ENCODE results near the gene FARP1. TPM values are rescaled to one million over a fixed set of nuclear protein-coding genes. Genes with fewer than 3 reads are reported as not detected.

FARP1 gene
- polyA plus RNA-seq = 10 to 100 TPM in 1 of 4 donors, 1 to 10 TPM in 2, under 1 TPM in 1; 0.89 to 23.4 (median 6.2) TPM
- long read RNA-seq, donor 1 = 0 reads
- long read RNA-seq, donor 2, full-length matches to known transcripts = 2 of 45 reads
- long read RNA-seq, donor 2, partial matches to known transcripts = 21 of 45 reads
- long read RNA-seq, donor 2, other reads (novel, unspliced or antisense) = 22 of 45 reads
- long read RNA-seq, donor 3, full-length matches to known transcripts = 1 of 135 reads
- long read RNA-seq, donor 3, partial matches to known transcripts = 125 of 135 reads
- long read RNA-seq, donor 3, other reads (novel, unspliced or antisense) = 9 of 135 reads
- long read RNA-seq, donor 4, full-length matches to known transcripts = 1 of 1 reads
- long read RNA-seq, donor 4, partial matches to known transcripts = 0 of 1 reads
- long read RNA-seq, donor 4, other reads (novel, unspliced or antisense) = 0 of 1 reads
- long read RNA-seq, donor 5 = 0 reads
- long read RNA-seq, donor 6, full-length matches to known transcripts = 4 of 4 reads
- long read RNA-seq, donor 6, partial matches to known transcripts = 0 of 4 reads
- long read RNA-seq, donor 6, other reads (novel, unspliced or antisense) = 0 of 4 reads
- long read RNA-seq, donor 7 = 0 reads
- long read RNA-seq, donor 8 = 0 reads
- long read RNA-seq, donor 9, partial matches to known transcripts = 0 of 2 reads
- long read RNA-seq, donor 9, other reads (novel, unspliced or antisense) = 0 of 2 reads
- long read RNA-seq, donor 10, full-length matches to known transcripts = 1 of 76 reads
- long read RNA-seq, donor 10, partial matches to known transcripts = 44 of 76 reads
- long read RNA-seq, donor 10, other reads (novel, unspliced or antisense) = 31 of 76 reads

- DNase-seq = peak; percentile 67 to 92
- peak within 1 kb of the TSS in 2 of 3 donors; percentile 39 to 70 for H3K27ac ChIP-seq (ENCODE audit: low read depth in 1 of 3, low read length in 2 of 3)
- H3K36me3 ChIP-seq (ENCODE audit: control insufficient read depth in 3 of 3, insufficient read depth in 2 of 3, low read depth in 1 of 3, low read length in 3 of 3) = no peaks in the 10 kb centered on the region
- 0 to 1% (median 1%) methylated on average over 45 to 98 of the region's 98 CpGs for WGBS, 3 donors
- no peaks in the 10 kb centered on the region for H3K9me3 ChIP-seq (ENCODE audit: control insufficient read depth in 2 of 2, insufficient read depth in 1 of 2, low read depth in 1 of 2, low read length in 1 of 2)
- peaks cover 0 to 12% (median 0%) of the 10 kb centered on the region in 3 donors for H3K4me1 ChIP-seq (ENCODE audit: control insufficient read depth in 3 of 3, insufficient read depth in 2 of 3, low read depth in 1 of 3, low read length in 2 of 3)
- no peak for FAIRE-seq
- H3K27me3 ChIP-seq (ENCODE audit: control insufficient read depth in 3 of 3, insufficient read depth in 3 of 3, low read length in 3 of 3) = peaks cover 0 to 11% (median 0%) of the 10 kb centered on the region in 3 donors
- peak within 1 kb of the TSS; percentile 62 to 71 (median 68) for H3K4me3 ChIP-seq (ENCODE audit: low read depth in 1 of 3, low read length in 3 of 3)
These were observed at the start of gene FARP1 for GRCh38 chr13:98142380-98143156. Gene FARP1 (plus strand): TSS chr13:98143094. CDS start chr13:98213243, 70,149 bp downstream.

- H3K4me3 ChIP-seq (ENCODE audit: low read depth in 1 of 3, low read length in 3 of 3) = no peak overlapping the region
- H3K36me3 ChIP-seq (ENCODE audit: control insufficient read depth in 3 of 3, insufficient read depth in 2 of 3, low read depth in 1 of 3, low read length in 3 of 3) = no peaks in the 10 kb centered on the region
- H3K9me3 ChIP-seq (ENCODE audit: control insufficient read depth in 2 of 2, insufficient read depth in 1 of 2, low read depth in 1 of 2, low read length in 1 of 2) = peaks cover 0 to 13% of the 10 kb centered on the region in 2 donors
- FAIRE-seq (no peak), DNase-seq (no peak)
- no peak overlapping the region for H3K27ac ChIP-seq (ENCODE audit: low read depth in 1 of 3, low read length in 2 of 3)
- 77 to 86% (median 77%) methylated on average over 6 of the region's 6 CpGs for WGBS, 3 donors
- no peaks in the 10 kb centered on the region for H3K27me3 ChIP-seq (ENCODE audit: control insufficient read depth in 3 of 3, insufficient read depth in 3 of 3, low read length in 3 of 3)
- H3K4me1 ChIP-seq (ENCODE audit: control insufficient read depth in 3 of 3, insufficient read depth in 2 of 3, low read depth in 1 of 3, low read length in 2 of 3) = no peaks in the 10 kb centered on the region
These were observed 48.1 kb upstream of the FARP1 start for GRCh38 chr13:98094678-98095266.

- no peak for FAIRE-seq
- H3K4me3 ChIP-seq (ENCODE audit: low read depth in 1 of 3, low read length in 3 of 3) = no peak overlapping the region
These were observed 46.8 kb upstream of the FARP1 start for GRCh38 chr13:98096059-98096458.

GRCh38 chr13:98097749-98098148 lies 45.1 kb upstream of the FARP1 start:
- FAIRE-seq (no peak), DNase-seq (no peak)
- Histone ChIP-seq H3K27ac (ENCODE audit: low read depth in 1 of 3, low read length in 2 of 3) (no peak overlapping the region), H3K9me3 (ENCODE audit: control insufficient read depth in 2 of 2, insufficient read depth in 1 of 2, low read depth in 1 of 2, low read length in 1 of 2) (peaks cover 0 to 9% of the 10 kb centered on the region in 2 donors), H3K36me3 (ENCODE audit: control insufficient read depth in 3 of 3, insufficient read depth in 2 of 3, low read depth in 1 of 3, low read length in 3 of 3) (no peaks in the 10 kb centered on the region), H3K27me3 (ENCODE audit: control insufficient read depth in 3 of 3, insufficient read depth in 3 of 3, low read length in 3 of 3) (no peaks in the 10 kb centered on the region), H3K4me3 (ENCODE audit: low read depth in 1 of 3, low read length in 3 of 3) (no peak overlapping the region), H3K4me1 (ENCODE audit: control insufficient read depth in 3 of 3, insufficient read depth in 2 of 3, low read depth in 1 of 3, low read length in 2 of 3) (no peaks in the 10 kb centered on the region)
- WGBS, 3 donors = 75 to 90% (median 76%) methylated on average over 5 of the region's 5 CpGs

More at GRCh38 chr13:98096059-98096458, 46.8 kb upstream of the FARP1 start:
- 48 to 70% (median 51%) methylated on average over 5 of the region's 5 CpGs for WGBS, 3 donors
- no peaks in the 10 kb centered on the region for H3K36me3 ChIP-seq (ENCODE audit: control insufficient read depth in 3 of 3, insufficient read depth in 2 of 3, low read depth in 1 of 3, low read length in 3 of 3)
- H3K9me3 ChIP-seq (ENCODE audit: control insufficient read depth in 2 of 2, insufficient read depth in 1 of 2, low read depth in 1 of 2, low read length in 1 of 2) = peaks cover 0 to 10% of the 10 kb centered on the region in 2 donors
- no peaks in the 10 kb centered on the region for H3K4me1 ChIP-seq (ENCODE audit: control insufficient read depth in 3 of 3, insufficient read depth in 2 of 3, low read depth in 1 of 3, low read length in 2 of 3)
- H3K27ac ChIP-seq (ENCODE audit: low read depth in 1 of 3, low read length in 2 of 3) = no peak overlapping the region
- H3K27me3 ChIP-seq (ENCODE audit: control insufficient read depth in 3 of 3, insufficient read depth in 3 of 3, low read length in 3 of 3) = no peaks in the 10 kb centered on the region
- DNase-seq = no peak

GRCh38 chr13:98098516-98098915 lies 44.4 kb upstream of the FARP1 start:
- H3K9me3 ChIP-seq (ENCODE audit: control insufficient read depth in 2 of 2, insufficient read depth in 1 of 2, low read depth in 1 of 2, low read length in 1 of 2) = peaks cover 0 to under 1% of the 10 kb centered on the region in 2 donors
- H3K4me3 ChIP-seq (ENCODE audit: low read depth in 1 of 3, low read length in 3 of 3) = no peak overlapping the region
- H3K27me3 ChIP-seq (ENCODE audit: control insufficient read depth in 3 of 3, insufficient read depth in 3 of 3, low read length in 3 of 3) = no peaks in the 10 kb centered on the region
- 89 to 94% (median 93%) methylated on average over 7 of the region's 7 CpGs for WGBS, 3 donors
- FAIRE-seq = no peak
- DNase-seq = no peak
- H3K4me1 ChIP-seq (ENCODE audit: control insufficient read depth in 3 of 3, insufficient read depth in 2 of 3, low read depth in 1 of 3, low read length in 2 of 3) = no peaks in the 10 kb centered on the region
- H3K36me3 ChIP-seq (ENCODE audit: control insufficient read depth in 3 of 3, insufficient read depth in 2 of 3, low read depth in 1 of 3, low read length in 3 of 3) = no peaks in the 10 kb centered on the region
- H3K27ac ChIP-seq (ENCODE audit: low read depth in 1 of 3, low read length in 2 of 3) = no peak overlapping the region

GRCh38 chr13:98099627-98100026 lies 43.3 kb upstream of the FARP1 start:
- Histone ChIP-seq H3K4me3 (ENCODE audit: low read depth in 1 of 3, low read length in 3 of 3) (no peak overlapping the region), H3K36me3 (ENCODE audit: control insufficient read depth in 3 of 3, insufficient read depth in 2 of 3, low read depth in 1 of 3, low read length in 3 of 3) (no peaks in the 10 kb centered on the region), H3K27ac (ENCODE audit: low read depth in 1 of 3, low read length in 2 of 3) (no peak overlapping the region), H3K4me1 (ENCODE audit: control insufficient read depth in 3 of 3, insufficient read depth in 2 of 3, low read depth in 1 of 3, low read length in 2 of 3) (no peaks in the 10 kb centered on the region), H3K9me3 (ENCODE audit: control insufficient read depth in 2 of 2, insufficient read depth in 1 of 2, low read depth in 1 of 2, low read length in 1 of 2) (no peaks in the 10 kb centered on the region), H3K27me3 (ENCODE audit: control insufficient read depth in 3 of 3, insufficient read depth in 3 of 3, low read length in 3 of 3) (no peaks in the 10 kb centered on the region)
- FAIRE-seq (no peak), DNase-seq (no peak)
- WGBS, 3 donors = 93 to 95% (median 94%) methylated on average over 4 of the region's 4 CpGs

- Histone ChIP-seq H3K27me3 (ENCODE audit: control insufficient read depth in 3 of 3, insufficient read depth in 3 of 3, low read length in 3 of 3) (no peaks in the 10 kb centered on the region), H3K4me3 (ENCODE audit: low read depth in 1 of 3, low read length in 3 of 3) (no peak overlapping the region), H3K4me1 (ENCODE audit: control insufficient read depth in 3 of 3, insufficient read depth in 2 of 3, low read depth in 1 of 3, low read length in 2 of 3) (no peaks in the 10 kb centered on the region), H3K27ac (ENCODE audit: low read depth in 1 of 3, low read length in 2 of 3) (no peak overlapping the region), H3K36me3 (ENCODE audit: control insufficient read depth in 3 of 3, insufficient read depth in 2 of 3, low read depth in 1 of 3, low read length in 3 of 3) (no peaks in the 10 kb centered on the region), H3K9me3 (ENCODE audit: control insufficient read depth in 2 of 2, insufficient read depth in 1 of 2, low read depth in 1 of 2, low read length in 1 of 2) (no peaks in the 10 kb centered on the region)
- DNase-seq (peak; percentile 27 to 71), FAIRE-seq (no peak)
- WGBS, 3 donors = 23 to 69% (median 40%) methylated on average over 10 of the region's 10 CpGs
These were observed 42.4 kb upstream of the FARP1 start for GRCh38 chr13:98100481-98100880.
